DND-41 (cell line): ENCODE results near the gene TMPRSS9.

ENCODE experiments used
- EZH2 ChIP-seq: IDR thresholded peaks from 3 replicates; pipeline ENCODE4 v1.6.1; 2012; ENCODE audit warnings: borderline replicate concordance, low read depth, mild to moderate bottlenecking, moderate library complexity, low read length, inconsistent platforms; ENCODE audit not compliant: severe bottlenecking
- TF ChIP-seq, protein P1 (sequence below): IDR thresholded peaks from 2 replicates; pipeline ENCODE4 v1.5.1; 2012; ENCODE audit warnings: borderline replicate concordance, low read length, moderate library complexity, mild to moderate bottlenecking; ENCODE audit not compliant: poor library complexity, severe bottlenecking; ENCODE audit errors: extremely low read depth

- TF ChIP-seq, protein P1, sequence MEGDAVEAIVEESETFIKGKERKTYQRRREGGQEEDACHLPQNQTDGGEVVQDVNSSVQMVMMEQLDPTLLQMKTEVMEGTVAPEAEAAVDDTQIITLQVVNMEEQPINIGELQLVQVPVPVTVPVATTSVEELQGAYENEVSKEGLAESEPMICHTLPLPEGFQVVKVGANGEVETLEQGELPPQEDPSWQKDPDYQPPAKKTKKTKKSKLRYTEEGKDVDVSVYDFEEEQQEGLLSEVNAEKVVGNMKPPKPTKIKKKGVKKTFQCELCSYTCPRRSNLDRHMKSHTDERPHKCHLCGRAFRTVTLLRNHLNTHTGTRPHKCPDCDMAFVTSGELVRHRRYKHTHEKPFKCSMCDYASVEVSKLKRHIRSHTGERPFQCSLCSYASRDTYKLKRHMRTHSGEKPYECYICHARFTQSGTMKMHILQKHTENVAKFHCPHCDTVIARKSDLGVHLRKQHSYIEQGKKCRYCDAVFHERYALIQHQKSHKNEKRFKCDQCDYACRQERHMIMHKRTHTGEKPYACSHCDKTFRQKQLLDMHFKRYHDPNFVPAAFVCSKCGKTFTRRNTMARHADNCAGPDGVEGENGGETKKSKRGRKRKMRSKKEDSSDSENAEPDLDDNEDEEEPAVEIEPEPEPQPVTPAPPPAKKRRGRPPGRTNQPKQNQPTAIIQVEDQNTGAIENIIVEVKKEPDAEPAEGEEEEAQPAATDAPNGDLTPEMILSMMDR = no peak
- TF ChIP-seq EZH2 = no peak
These were observed 55.4 kb downstream of the TMPRSS9 start for GRCh38 chr19:2415281-2415972.
